T-helper 9 cell (primary cell): ENCODE results near the gene PPM1H.

Source experiments
- DNase-seq: peaks from one replicate; pipeline ENCODE4 v3.0.0-alpha.2; 2020

Gene PPM1H

DNA sequence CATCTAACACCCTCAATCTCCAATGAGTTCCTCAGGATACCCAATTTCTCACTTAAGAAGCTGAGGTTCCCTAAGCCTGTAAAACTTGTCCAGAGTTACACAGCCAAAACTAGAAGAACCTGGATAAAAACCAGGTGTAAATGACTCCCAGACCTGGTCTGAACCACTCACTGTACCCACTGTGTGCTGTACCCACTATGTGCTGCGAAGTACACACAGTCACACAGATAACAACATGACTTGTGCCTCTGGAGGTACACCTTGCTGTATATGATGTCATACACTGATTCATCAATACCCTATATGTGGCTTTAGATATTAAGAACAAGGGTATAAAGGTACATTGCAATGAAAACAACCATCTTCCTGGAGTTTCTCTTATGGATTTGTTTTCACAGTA, 66.1 kb downstream of the PPM1H start:
- no peak for DNase-seq

DNA sequence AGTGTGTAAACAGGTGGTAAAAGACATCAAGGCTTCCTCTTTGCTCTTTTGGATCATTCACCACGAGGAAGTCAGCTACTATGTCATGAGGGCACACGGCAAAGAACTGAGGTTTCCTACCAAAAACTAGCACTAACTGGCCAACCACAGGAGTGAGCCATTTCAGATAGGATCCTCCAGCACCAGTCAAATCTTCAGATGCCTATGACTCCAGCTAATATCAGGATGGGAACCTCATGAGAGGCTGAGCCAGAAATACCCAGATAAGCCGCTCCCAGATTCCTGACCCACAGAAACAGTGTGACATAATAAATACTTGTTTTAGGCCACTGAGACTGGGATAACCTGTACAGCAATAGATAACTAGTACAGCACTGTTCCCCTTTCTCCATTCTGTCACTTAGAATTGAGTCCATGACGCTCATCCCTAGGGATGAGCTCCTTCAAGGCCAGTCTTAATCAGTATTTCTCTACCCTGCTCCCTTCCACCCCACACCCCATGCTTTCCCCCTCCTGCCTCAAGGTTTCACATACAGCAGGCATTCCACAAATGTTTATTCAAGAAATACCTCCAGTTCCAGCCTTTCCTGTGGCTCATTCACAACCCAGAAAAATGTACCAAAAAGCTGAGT, 68.4 kb downstream of the PPM1H start:
- no peak for DNase-seq

DNA sequence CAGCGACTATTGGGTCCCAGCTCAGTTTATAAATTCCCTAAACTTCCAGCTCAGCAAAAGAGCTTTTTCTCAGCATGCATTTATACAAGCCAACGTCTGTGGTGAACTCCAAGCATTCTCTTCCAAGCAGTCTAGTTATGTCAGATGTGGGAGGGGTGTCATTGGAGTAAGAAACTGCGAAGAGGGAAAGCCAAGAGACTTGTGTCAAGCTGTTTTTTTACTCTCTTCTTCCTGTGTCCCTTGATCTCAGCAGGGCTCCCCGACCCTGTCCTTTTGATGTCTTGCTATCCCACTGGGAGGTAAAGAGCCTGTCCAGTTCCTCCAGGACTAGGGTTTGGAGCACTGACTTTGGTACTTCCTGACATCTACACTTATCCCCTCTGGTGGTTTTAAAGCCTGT, 69.0 kb downstream of the PPM1H start:
- no peak for DNase-seq

DNA sequence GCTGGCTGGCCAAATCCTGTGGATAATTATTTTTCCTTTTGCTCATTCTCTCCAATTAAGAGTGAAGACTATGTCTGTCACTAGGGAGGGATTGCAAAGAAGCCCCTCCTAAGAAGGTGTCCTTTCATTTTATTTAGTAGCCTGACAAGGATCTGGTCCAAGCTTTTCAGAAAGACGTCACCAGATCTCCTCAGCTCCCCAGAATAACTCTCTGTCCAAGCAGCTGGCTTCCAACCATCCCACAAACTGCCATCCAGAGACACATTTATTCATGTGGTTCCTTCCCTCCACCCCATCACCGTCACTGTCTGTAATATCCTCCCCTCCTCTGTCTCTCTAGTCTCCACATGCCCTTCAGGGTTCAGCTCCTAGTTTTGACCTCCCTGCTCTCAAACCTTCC, 69.9 kb downstream of the PPM1H start:
- no peak for DNase-seq

DNA sequence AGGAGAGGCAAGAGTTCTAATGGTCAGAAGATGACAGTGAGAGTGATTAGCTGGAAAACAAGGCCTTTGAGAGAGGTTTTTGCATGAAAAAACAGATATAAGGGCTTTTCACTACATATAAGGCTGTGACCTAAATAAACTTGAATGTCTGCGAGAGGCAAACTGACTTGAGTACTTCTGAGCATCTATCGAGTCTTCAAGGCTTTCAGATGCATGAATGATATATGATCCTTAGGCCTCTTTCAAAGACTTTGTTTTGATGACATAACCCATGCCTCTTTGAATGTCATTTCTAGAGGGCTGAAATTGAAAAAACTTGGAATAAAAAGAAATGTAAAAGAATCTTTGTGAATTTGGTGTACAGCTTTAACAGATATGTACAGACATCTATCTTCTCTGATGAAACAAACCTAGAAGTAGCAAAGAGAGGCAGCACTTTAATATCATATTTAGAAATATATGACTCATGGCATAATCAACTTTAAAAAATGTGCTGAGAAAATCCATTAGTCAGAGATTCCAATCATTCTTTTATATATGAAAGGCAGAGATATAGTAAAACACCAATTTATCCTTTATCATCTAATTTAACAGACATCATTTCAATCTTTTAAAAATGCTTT, 72.6 kb downstream of the PPM1H start:
- no peak for DNase-seq

DNA sequence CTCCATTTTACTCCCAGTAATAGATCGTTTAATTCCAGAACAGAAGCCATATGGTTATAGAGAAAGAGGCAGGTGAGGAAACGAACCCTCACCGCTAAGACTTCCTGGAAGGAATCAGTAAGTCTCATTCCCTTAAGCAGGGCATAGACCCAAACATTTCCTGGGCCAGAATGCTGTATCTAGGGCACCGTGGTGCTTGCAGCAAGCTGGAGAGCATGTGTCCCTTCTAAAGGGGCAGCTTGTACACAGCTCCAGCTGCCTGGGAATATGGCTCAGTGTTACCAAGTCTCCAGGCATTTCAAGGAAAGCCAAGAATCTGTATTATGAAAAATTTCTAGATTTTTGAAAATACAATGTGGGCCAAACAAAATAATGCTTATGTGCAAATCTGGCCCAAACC, 73.4 kb downstream of the PPM1H start:
- DNase-seq: no peak

DNA sequence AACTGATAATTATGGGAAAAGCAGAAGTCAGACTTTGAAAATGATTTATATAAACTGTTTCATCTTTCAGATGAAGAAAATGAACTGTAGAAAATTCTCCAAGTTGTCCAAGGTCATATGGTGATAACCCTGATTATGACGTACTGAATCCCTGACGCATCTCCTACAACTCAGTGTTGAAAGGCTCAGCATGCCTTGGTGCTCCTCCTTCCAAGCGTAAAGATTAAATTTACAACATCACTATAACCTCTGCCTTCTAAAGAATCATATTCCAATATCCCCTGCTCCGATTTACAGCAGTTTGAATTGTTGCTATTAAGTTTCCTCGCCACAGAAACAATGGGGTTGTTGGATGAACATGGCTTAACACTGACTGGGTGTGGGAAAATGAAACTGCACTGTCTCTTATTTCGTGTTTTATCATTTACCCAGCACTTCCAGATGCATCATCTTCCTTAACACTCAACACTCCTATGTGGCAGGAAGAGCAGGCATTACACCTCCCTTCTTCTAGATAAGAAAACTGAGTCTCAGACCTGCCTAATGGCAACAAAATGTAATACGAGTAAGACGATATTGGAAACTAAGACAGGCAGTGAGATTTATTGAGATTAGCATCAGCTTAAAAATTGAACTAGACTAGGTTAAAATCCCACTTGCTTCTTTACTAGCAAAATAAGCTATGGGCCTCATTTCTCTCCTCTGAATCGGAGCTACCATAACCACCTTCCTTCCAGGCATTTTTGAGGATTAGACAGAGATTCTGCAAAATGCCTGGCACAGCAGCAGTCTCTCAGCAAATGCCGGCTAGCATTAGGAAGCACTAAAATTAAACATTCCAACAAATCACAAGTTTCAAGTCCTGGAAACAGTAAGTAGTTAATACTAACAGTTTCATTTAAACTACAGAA, 74.2 kb downstream of the PPM1H start:
- no peak for DNase-seq

DNA sequence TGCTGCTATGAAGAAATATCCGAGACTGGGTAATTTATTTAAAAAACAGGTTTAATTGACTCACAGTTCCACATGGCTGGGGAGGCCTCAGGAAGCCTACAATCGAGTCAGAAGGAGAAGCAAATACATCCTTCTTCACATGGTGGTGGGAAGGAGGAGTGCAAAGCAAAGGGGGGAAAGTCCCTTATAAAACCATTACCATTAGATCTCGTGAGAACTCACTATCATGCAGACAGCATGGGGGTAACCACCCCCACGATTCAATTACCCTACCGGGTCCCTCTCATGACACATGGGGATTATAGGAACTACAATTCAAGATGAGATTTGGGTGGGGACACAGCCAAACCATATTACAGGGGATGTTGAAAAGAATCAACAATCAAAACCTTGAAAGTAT, 74.9 kb downstream of the PPM1H start:
- no peak for DNase-seq

DNA sequence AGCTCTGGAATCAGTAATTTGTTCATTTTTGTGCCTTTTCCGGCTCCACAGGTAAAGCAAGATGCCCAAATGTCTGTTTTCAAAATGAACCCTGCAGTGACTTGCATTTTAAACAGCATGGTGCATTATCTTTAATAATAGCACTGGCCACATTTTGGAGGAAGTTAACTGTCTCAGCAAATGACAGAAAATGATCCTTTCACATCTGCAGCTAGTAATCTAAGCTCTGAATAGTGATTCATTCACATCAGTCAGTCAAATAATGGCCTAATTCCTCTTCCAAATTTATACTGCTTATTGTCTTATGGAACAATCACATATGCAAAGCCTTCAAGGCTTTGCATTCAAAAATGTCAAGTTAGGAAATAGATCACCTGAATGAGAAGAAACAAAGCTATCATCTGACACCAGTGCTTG, 75.6 kb downstream of the PPM1H start:
- DNase-seq: no peak

DNA sequence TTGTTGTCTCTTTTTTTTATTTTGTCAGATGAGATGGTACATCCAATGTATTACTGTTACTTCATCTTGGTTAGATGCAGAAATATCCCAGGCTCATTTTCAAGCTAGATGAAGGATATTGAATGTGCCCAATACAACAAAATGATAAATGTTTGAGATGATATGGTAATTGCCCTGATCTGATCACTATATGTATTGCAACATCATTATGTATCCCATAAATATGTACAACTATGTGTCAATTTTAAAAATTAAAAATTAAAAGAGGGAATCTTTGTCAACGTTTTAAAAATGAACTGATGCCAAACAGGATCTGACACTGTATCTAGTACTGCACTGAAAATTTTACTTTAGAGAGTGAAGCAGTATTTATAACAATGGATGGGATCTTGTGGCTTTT, 78.5 kb downstream of the PPM1H start:
- no peak for DNase-seq

DNA sequence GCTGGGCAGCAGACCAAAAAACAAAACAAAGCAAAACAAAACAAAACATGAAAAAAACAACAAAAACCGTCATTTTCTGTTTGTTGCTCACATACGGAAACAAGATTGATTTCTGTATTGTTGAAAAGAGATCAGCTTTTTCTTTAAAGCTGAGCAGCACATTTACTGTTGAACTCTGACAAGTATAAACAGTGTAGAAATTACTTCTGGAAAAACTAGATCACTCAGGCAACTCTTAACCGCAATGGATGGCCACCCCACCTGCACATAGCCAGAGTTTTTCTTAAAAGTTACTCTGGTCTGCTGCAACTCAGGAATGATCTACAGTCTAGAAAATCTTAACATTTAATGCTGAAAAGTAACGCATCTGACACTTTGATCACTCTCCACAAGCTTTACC, 80.9 kb downstream of the PPM1H start:
- DNase-seq: no peak

DNA sequence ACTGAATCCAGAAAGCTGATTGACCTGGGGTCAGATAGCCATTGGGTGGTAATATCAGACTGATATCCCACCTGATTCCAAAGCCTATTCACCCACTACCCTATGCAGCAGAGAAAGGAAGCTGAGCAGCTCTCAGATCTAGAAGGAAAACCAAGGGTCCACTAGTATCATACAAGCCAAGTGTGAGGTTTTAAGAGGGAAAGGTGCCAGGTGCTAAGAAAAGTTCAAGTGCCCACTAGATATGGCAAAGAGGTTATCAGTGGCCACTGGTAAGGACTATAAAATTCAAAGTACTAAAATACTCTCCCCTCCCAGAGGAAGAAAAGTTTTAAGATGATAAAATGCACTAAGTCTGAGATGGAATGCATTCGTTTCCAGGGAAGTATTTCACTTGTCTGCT, 85.6 kb downstream of the PPM1H start:
- DNase-seq: no peak

DNA sequence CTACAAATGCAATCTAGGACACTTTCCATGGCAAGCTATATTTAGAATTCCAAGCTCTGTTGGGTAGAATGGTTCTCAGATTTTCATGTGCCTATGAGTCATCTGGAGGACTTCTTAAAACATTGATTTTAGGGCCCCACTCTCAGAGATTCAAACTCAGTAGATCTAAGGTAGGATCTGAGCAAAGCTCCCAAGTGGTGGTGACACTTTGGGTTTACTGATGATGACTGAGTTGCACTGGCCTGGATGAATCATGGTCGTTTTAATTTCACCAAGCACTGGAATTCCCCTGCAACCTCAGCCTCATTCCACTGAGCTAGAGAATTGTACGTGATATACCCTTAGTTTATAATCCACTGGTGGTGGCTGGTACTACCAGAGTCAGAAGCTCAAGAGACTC, 86.5 kb downstream of the PPM1H start:
- no peak for DNase-seq

DNA sequence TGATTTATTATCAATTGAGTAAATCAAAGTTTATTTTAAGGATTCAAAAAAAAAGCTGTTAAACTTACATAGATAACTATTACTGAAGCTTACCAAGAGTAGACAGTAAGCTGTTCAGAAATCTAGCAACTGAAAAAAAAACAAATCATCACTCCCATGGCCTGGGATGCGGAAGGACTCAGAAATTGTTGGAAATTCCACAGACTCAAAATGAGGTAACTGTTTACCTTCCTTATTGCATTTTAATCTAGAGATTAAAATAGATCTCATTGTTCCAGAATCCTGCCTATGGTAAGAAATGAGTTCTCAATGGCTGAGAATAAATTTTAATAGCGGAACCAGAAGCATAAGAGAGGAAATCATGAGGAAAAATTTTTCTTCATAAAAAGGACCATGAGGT, 87.2 kb downstream of the PPM1H start:
- no peak for DNase-seq

DNA sequence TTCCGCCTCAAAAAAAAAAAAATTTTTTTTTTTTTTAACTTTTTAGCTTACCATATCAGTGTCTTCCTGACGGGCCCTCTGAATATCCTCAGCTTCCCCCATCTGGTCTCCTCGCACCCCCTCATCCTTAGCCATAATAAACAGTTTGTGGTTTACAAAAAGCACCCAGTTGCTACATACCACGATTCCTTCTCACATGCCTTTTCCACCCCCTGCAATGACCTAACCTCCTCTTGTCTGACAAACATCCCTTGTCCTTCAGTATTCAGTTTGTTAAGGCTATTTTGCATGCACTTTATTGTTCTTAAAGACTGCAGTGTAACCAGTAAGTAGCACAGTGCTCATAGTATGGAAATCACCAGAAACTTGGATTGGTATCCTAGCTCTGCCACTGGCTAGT, 88.5 kb downstream of the PPM1H start:
- no peak for DNase-seq

DNA sequence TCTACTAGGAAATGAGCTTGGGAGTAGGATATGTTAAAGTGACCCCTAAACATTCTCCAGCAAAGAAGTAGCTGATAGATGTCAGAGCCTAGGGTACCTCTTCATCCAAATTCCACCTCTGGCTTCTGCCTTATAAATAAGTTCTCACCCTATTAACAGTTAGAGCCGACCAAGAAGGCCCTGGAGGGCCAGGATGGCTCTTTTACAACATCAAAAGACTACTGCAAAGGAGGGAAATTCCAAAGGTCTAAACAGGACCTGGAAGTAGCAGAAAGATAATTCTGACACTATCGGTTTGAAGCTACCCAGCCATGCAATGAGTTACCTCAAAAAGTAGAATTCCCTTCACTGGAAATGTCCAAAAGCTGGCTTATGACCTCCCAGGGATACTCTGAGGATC, 90.0 kb downstream of the PPM1H start:
- DNase-seq: no peak

DNA sequence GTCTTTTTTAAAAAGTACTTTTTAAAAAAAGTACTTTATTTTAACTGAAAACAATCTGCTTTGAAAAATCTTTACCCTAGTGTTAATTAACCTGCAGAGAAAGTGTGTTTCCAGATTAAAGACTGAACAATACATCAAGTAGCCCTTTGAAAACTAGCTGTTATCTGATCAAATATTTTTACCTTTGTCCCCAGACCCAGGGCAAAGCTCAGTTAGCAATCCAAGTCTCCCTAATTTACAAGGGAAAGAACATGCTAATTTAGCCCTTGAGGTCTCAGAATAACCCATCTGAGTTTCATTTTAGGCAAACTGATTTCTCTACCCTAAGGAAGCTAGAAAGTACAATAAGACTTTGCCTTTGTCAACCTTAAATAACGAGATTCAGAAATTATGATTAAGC, 91.2 kb downstream of the PPM1H start:
- DNase-seq: no peak

DNA sequence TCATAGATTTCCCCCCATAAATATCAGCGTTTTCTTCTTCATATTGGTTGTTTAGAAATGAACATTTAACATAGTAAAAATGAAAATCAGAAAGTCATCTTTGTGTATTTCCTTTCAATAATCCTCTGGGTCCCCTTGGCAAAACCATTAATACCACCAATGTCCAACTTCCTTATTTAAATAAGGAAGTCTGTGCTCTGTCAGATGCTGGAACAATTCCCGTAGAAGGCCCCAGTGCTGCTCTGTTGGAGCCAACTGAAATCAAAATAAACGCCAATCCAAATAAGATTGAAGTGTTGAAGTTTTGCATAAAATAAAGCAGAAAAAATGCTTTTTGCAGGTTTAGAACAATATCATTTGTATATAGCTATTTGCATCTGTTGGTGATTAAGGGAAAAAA, 93.1 kb downstream of the PPM1H start:
- DNase-seq: no peak

DNA sequence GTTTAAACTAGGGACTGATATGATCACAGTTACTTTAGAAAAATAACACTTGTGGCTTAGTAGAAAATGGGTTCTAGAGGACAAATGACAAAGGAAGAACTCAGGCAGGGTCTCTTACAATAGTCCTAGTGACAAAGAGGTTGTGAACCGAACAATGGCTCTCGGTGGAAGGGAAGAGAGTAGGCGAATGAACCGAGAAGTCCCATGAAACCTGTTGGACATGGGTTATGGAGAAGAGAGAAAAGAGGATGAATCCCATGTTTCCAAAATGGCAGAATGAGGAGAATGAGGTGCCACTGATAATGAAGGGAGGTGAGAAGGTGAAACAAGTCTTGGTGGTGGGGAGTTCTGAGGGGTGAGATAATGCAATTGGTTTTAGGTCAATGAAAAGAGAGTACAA, 94.1 kb downstream of the PPM1H start:
- DNase-seq: no peak

DNA sequence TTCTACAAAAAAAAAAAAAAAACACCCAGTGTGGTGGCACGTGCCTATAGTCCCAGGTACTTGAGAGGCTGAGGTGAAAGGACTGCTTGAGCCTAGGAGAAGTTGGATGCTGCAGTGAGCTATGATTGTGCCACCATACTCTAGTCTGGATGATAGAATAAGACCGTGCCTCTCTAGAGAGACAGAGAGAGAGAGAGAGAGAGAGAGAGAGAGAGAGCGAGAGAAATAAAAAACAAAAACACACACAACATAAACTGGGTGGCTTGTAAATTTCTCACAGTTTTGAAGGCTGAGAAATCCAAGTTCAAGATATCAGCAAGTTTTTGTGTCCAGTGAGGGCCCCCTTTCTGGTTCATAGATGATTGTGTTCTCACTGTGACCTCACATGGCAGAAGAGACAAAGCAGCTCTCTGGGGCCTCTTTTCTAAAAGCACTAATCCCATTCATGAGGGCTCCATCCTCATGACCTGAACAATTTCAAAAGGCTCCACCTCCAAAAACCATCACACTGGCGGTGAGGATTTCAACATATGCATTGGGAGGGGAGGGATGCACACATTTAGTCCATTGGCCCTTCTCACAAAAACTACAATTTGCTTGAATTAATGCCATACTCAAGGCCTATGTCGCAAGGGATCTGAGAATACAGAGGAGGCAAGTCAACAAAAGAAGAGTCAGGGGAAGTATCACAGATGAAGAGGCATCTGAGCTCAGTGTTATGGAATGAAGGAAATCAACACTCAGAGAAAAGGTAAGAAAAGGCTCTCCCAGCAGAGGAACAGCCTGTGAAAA, 94.9 kb downstream of the PPM1H start:
- no peak for DNase-seq

DNA sequence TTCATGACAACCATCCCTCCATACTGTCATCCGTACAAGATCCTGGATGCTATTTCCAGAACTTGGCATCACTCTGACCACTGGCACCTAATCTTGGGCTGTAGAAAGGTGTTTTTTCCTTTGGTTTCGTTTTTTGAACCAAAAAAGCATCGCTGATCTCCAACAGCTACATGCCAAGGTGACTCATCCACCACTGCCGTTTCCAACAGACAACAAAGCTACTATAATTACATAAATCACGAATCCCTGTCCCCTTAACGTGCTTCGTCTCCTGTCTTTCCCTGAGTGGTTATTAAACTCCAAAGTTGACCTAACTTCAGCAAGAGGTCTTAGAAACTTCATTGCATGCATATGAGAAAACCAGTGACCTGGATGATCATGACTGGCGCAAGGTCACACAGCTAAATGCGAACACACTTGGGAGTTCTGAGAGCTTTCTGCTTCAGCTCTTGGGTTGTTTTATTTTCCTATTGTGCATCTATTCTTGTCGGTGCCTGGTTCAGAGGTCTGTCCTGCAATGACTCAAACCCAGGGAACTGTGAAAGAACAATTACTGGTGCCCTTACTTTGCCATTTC, 99.9 kb downstream of the PPM1H start:
- no peak for DNase-seq

DNA sequence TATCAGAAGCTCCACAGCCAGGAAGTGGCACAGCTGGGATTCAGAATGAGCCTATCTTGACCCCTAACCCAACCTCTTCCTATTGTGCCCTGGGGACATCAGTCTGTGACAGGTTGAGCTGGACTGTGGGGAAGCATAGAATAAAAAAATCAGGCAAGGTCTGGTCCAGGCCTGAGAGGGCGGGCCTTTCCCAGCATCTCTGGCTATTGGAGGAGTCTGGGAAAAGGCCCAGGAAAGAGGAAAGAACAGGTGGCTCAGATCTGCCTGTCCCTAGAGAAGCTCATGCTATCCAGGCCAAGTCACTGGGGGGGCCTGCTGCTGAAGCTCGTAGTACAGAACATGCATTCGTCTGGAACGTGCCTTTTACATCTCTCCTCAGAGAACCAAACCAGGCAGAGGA, 100.5 kb downstream of the PPM1H start:
- no peak for DNase-seq

DNA sequence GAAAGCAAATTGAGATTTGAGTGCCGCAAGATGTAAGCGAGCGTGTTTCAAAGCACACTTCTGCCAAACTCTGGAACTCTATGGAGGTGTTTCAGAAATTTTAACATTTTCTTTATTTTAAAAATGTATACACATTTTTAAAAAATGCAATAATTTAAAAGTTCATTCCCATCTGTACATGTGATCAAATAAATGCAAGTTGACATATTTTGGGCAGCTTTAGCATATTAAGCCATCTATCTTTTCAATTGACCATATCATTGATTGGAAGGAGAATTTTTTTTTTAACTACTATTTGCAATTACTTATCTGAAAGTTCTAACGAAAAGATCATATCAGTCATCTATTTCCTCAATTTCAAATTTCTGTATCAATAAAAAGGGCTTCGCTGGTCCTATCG, 101.3 kb downstream of the PPM1H start:
- DNase-seq: no peak
